ENCODE results near the gene RAB5B.
"Not testable (repeated sequence)": the region's sequence is repeated elsewhere in the genome, so short reads cannot be mapped to it uniquely, and the experiment has no call there.

Gene RAB5B

GRCh38 chr12:55940065-55940732 is 33.7 kb upstream of the RAB5B start:
- DNase-seq (ENCODE audit: low spot score) = peak; percentile 85

- DNase-seq (ENCODE audit: low spot score) = no peak
These were observed 31.8 kb upstream of the RAB5B start for GRCh38 chr12:55942055-55942454.

DNA sequence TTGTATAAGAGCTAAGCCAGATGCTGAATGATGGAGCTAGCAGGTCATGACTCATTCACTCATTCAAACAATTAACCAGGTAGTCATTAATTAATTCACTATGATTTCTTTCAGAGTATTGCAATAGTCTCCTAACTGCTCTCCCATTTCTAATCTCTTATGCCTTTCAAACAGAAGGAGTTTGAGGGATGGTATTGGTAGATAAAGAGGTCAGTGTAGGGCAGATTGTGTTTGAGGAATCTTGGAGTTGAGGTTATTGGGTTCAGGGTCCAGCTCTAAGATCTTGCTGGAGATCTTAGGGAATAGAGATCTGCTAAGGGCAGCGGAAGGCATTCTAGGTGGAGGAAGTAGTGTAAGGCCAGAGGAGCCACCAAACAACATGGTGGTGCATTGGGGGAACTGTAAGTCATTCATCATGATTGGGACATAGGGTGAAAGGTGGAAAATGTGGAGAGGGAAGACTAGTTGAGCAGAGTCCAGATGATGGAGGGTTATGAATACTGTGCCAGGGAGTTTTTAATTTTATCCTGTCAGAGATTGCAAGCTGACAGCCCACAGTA is 31.2 kb upstream of the RAB5B start:
- no peak for DNase-seq (ENCODE audit: low spot score)

DNA sequence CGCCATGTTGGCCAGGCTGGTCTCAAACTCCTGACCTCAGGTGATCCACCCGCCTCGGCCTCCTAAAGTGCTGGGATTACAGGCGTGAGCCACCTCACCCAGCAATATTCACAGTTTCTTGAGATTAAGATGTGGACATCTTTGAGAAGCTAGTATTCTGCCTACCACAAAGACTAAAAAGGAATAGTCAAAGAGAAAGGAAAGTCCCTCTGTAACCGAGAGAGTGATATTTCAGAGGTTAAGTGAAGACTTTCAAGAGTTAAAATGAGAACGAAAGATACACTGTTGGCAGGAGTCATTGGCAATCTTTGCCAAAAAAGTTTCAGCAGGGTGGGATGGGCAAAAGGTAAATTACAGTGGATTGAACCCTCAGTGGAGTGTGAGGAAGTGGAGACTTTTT is 27.3 kb upstream of the RAB5B start:
- no peak for DNase-seq (ENCODE audit: low spot score)

GRCh38 chr12:55955344-55955743 is 18.5 kb upstream of the RAB5B start:
- no peak for DNase-seq (ENCODE audit: low spot score)

- peak; percentile 70 for DNase-seq (ENCODE audit: low spot score)
These were observed 17.9 kb upstream of the RAB5B start for GRCh38 chr12:55955800-55956508.

DNA sequence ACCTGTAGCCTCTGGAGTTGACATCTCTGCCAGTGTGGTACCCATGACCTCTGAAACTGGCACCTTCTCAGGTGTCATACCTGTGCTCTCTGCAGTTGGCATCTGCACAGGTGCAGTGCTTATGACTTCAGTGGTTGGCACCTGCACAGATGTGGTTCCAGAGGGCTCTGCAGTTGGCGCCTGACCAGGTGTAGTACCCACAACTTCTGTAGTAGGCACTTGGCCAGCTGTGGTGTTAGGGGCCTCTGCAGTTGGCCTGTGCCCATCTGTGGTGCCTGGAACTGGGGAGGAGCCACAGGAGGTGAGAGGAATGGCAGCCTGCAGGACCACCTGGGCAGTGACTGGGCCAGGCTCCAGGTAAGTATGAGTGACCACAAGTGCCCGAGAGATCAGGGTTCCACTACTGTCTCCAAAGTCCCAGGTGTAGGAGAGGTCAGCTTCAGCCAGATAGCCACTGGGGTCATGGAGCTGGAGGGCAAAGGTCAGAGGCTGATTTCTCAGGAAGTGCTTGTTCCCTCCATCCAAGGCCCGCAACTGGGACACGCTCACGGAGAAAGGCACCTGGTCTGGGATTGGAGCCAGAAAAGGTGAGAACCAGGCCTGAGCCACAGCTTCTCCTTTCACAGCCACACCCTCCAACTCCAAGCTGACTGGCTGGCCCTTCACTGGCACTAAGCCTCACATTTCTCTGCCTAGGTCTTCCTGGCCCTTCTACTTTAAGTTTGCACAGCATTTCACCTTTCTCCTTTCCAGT is 16.6 kb upstream of the RAB5B start:
- no peak for DNase-seq (ENCODE audit: low spot score)

GRCh38 chr12:55963760-55964159 is 10.1 kb upstream of the RAB5B start:
- no peak for DNase-seq (ENCODE audit: low spot score)

DNA sequence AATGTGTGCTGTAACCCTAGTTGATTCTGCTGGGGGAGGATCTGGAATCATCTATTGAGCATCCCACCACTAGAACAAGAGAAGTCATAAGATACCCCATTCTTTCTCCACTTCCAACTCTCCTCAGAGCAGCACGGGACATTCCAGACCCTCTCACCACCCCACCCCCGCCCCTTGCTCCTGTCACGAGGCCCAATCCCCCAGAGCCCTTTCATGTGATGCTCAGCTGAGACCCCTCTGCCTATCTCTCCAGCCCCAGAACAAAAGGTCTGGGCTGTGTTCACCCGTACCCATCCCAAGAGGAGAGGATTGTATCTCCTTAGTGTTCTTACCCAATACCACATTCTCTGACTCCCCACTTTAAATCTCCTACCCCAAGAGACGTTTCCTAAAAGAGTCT is 8.6 kb upstream of the RAB5B start:
- DNase-seq (ENCODE audit: low spot score) = no peak

- DNase-seq (ENCODE audit: low spot score) = no peak
These were observed 7.9 kb upstream of the RAB5B start, which contains the start of gene PMEL for GRCh38 chr12:55965941-55966407. PMEL (minus strand) TSS chr12:55966042; CDS start chr12:55966011, 31 bp downstream.

DNA sequence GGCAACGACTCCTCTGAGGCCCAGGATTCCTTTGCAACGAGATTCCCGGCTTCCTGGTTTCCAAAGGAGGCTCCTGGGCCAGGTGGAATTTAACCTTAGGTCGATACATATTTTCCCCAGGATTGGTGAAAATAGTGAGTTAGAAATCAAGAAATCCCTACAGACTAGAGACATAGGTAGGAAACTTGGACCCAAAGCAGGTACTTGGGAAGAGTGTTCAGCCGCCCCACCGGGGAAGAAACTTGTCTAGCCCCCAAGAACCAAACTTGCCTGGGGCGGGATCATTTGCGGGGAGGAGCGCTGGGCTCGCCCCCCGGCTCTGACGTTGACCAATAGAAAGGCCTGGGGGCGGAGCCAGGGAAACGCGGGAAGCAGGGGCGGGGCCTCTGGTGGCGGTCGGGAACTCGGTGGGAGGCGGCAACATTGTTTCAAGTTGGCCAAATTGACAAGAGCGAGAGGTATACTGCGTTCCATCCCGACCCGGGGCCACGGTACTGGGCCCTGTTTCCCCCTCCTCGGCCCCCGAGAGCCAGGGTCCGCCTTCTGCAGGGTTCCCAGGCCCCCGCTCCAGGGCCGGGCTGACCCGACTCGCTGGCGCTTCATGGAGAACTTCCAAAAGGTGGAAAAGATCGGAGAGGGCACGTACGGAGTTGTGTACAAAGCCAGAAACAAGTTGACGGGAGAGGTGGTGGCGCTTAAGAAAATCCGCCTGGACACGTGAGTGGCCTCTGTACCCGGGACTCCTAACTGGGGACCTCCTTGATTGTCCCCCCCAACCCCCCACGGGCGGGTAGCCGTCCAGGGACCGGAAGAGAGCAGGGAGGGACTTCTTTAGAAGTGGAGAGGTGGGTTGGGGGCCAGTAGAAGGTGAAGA is 7.2 kb upstream of the RAB5B start, which contains the start of gene CDK2:
Gene CDK2, plus strand, starts transcription at position 423 of the 874 bp plus-strand sequence. Its CDS starts 179 bp downstream, at position 602.
- DNase-seq (ENCODE audit: low spot score) = peak; percentile 86

- no peak for DNase-seq (ENCODE audit: low spot score)
These were observed 4.5 kb upstream of the RAB5B start for GRCh38 chr12:55969356-55969755.

DNA sequence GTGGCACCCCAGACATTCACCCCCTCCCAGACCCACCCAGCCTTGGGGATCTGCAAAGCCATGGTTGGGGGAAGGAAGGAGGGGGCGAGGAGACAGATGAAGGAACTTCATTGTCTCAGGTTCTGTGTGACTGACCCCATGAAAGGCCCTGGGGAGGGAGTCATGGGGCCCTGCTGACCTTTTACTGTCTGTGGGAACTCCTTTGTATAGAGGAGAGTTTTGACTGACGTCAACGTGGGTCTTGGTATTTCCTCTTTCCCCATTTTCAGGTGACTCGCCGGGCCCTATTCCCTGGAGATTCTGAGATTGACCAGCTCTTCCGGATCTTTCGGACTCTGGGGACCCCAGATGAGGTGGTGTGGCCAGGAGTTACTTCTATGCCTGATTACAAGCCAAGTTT is 3.1 kb upstream of the RAB5B start:
- DNase-seq (ENCODE audit: low spot score) = no peak

GRCh38 chr12:55972042-55972441 is 1.8 kb upstream of the RAB5B start:
- DNase-seq (ENCODE audit: low spot score) = peak; percentile 57

GRCh38 chr12:55972456-55972855 is 1.4 kb upstream of the RAB5B start:
- DNase-seq (ENCODE audit: low spot score) = no peak

- DNase-seq (ENCODE audit: low spot score) = peak; percentile 55
These were observed 823 bp upstream of the RAB5B start for GRCh38 chr12:55972911-55973598.

DNA sequence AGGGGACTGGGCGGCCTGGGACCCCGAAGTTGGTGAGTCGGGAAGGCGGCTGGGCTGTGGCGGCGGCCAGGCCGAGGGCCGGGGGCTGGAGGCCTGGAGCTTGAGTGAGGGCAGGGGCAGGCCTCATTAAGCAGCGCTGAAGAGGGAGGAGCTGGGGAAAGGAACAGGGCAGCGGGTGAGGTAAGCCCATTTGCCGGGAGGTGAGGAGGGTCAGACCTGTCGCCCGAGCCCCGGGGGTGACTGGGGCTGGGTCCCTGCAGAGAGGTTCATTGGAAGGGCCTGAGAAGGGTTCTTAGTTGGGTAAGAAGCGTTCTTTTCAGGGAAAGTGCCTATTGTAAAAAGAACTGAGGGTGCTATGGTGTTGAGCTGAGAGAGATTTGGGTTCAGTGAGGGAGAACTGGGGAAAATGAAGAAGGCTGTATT is 441 bp downstream of the RAB5B start:
- peak; percentile 61 for DNase-seq (ENCODE audit: low spot score)

- no peak for DNase-seq (ENCODE audit: low spot score)
These were observed 4.5 kb downstream of the RAB5B start for GRCh38 chr12:55978393-55978792.

- DNase-seq (ENCODE audit: low spot score) = no peak
These were observed 5.2 kb downstream of the RAB5B start for GRCh38 chr12:55979069-55979468.

DNA sequence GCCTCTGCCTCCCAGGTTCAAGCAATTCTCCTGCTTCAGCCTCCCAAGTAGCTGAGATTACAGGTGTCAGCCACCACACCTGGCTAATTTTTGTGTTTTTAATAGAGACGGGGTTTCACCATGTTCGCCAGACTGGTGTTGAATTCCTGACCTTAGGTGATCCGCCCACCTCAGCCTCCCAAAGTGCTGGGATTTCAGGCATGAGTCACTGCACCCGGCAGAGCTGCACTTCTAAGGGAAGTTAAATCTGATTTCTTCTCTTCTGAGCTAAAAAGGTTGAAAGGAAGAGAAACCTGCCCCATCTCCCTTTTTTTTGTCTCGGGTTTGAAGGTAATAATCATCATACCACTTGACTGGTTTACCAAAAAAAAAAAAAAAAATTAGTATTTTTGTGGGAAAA is 8.0 kb downstream of the RAB5B start:
- not testable (repeated sequence) for DNase-seq (ENCODE audit: low spot score)
